Esophagus squamous epithelium (tissue), 4 donors: Measurements from ENCODE around the gene TRPV6.

Experiments
- CTCF ChIP-seq, 6 experiments: fragments of 450-650 bp in 4 of 6; fragments of 200-600 bp in 2 of 6; sonication (generic) in 2 of 6; IDR thresholded peaks; one replicate each; pipeline ENCODE4 v1.5.1; 2016 to 2019; ENCODE audit warnings: antibody characterized with exemption in 6 of 6, mild to moderate bottlenecking in 4 of 6, moderate library complexity in 4 of 6
- POLR2A ChIP-seq, 4 donors: fragments of 450-650 bp; IDR thresholded peaks; one replicate each; pipeline ENCODE4 v1.6.1; 2017; ENCODE audit warnings: antibody characterized with exemption in 4 of 4, mild to moderate bottlenecking in 4 of 4, moderate library complexity in 3 of 4

- no peak for TF ChIP-seq POLR2A (IDR thresholded peaks at IDR 0.05)
- TF ChIP-seq CTCF (IDR thresholded peaks at IDR 0.05): peak; percentile 66 to 88 (median 84)
These were observed 4.6 kb downstream of the TRPV6 start for GRCh38 chr7:142880876-142881505.
